ENCODE results near the gene INHBC. TPM values are rescaled to one million over a fixed set of nuclear protein-coding genes. Genes with fewer than 3 reads are reported as not detected.

INHBC gene
- total RNA-seq, 2 experiments from 2014 or later, result 0.36 TPM; not detected in 1

DNA sequence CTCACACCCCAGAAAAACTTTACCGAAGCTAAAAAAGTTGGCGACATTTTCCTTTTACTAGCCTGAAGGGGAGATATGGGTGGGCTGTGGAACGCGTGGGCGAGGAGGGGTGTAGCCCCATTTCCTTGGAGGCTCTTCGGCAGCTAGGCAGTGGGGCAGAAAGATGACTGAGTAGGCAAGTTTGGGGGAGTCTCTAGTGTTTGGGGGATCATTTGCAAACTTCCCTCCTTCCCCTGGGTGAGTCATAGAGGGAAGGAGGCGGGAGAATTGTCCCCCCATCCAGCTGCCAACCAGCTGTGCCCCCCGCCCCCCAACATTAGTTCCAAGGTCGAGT lies 27.3 kb downstream of the INHBC start:
- TF ChIP-seq EZH2phosphoT487 (IDR thresholded peaks at IDR 0.05; ENCODE audit: borderline replicate concordance, low read depth, low read length), result no peak
- TF ChIP-seq, protein P1, sequence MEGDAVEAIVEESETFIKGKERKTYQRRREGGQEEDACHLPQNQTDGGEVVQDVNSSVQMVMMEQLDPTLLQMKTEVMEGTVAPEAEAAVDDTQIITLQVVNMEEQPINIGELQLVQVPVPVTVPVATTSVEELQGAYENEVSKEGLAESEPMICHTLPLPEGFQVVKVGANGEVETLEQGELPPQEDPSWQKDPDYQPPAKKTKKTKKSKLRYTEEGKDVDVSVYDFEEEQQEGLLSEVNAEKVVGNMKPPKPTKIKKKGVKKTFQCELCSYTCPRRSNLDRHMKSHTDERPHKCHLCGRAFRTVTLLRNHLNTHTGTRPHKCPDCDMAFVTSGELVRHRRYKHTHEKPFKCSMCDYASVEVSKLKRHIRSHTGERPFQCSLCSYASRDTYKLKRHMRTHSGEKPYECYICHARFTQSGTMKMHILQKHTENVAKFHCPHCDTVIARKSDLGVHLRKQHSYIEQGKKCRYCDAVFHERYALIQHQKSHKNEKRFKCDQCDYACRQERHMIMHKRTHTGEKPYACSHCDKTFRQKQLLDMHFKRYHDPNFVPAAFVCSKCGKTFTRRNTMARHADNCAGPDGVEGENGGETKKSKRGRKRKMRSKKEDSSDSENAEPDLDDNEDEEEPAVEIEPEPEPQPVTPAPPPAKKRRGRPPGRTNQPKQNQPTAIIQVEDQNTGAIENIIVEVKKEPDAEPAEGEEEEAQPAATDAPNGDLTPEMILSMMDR (conservative IDR thresholded peaks at IDR 0.05; ENCODE audit: low read length), result no peak
- Histone ChIP-seq H4K20me1 (ENCODE audit: insufficient read depth, low read length) (no peaks in the 10 kb centered on the region), H3K27ac (ENCODE audit: low read depth, low read length, poor library complexity, severe bottlenecking) (peak overlapping the region; percentile 67), H3K9me2 (ENCODE audit: insufficient read depth, low read length) (no peaks in the 10 kb centered on the region), H3K79me2 (ENCODE audit: insufficient read depth, low read depth, low read length) (no peaks in the 10 kb centered on the region), H2AFZ (ENCODE audit: low read length) (peak overlapping the region; percentile 63; the same call in 1 of the 2 replicates), H3K4me3 (ENCODE audit: low read depth, low read length, poor library complexity, severe bottlenecking) (peak overlapping the region; percentile 77), H3K4me1 (ENCODE audit: insufficient read depth, low read length, poor library complexity, severe bottlenecking) (peaks cover 26% of the 10 kb centered on the region), H3K4me2 (ENCODE audit: low read length) (peak overlapping the region; percentile 90), H3K9me3 (ENCODE audit: low read length) (no peaks in the 10 kb centered on the region), H3K36me3 (ENCODE audit: insufficient read depth, low read length) (no peaks in the 10 kb centered on the region)
- intact Hi-C loops (cut with micrococcal nuclease; ENCODE audit: unreplicated experiment), result loop anchor here (1.0 to 5.0 kb wide), 2 partner anchors 16 to 220 kb away; no protein-coding TSS in a partner anchor
- peak; percentile 37 for DNase-seq (ENCODE audit: low spot score)
- BruUV-seq (replicated peaks), result no TSS peak
- ChIA-PET CTCF (ENCODE audit: unreplicated experiment) (interaction anchor here (1.1 kb wide), 1 partner anchor 12 kb away, joined by 3 read pairs; no protein-coding TSS in a partner anchor), POLR2A (interaction anchor here (0.6 to 1.4 kb wide), 2 partner anchors 16 to 154 kb away, joined by 3 to 6 read pairs; no protein-coding TSS in a partner anchor)

DNA sequence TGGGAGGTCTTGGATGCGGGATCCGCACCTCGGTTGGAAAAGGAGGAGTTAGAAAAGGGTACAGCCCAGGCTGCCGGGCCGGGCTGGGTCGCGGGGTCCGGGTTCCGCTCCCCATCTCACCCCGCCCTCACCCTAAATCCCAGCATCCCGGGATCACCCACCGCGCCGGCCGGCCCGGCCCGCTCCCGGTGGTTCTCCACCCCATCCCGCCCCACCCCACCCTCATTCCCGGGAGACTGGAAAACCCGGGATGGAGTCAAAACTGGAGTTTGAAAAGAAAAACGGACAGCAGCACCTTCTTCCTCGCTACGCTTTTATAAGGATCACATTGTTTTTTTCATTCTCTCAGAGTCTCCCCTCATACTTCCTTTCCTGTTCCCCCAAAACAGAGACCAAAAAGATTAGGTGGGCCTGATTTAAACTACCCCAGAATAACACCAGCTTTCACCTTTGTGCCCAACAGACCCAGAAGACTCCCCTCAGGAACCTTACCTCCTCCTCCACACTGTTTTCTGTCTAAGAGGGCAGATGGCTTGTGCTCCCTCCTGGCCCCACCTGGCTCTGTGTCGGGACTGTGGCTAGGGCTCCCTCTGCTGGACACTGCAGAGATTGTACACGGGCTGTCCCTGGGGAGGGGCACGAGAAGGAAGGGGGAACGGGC lies 27.8 kb downstream of the INHBC start:
- Histone ChIP-seq H3K9me3 (ENCODE audit: low read length) (no peaks in the 10 kb centered on the region), H3K4me2 (ENCODE audit: low read length) (peak overlapping the region; percentile 90), H3K27ac (ENCODE audit: low read depth, low read length, poor library complexity, severe bottlenecking) (peak overlapping the region; percentile 67), H3K79me2 (ENCODE audit: insufficient read depth, low read depth, low read length) (no peaks in the 10 kb centered on the region), H3K4me1 (ENCODE audit: insufficient read depth, low read length, poor library complexity, severe bottlenecking) (peaks cover 26% of the 10 kb centered on the region), H3K36me3 (ENCODE audit: insufficient read depth, low read length) (no peaks in the 10 kb centered on the region), H3K9me2 (ENCODE audit: insufficient read depth, low read length) (no peaks in the 10 kb centered on the region), H4K20me1 (ENCODE audit: insufficient read depth, low read length) (no peaks in the 10 kb centered on the region), H3K4me3 (ENCODE audit: low read depth, low read length, poor library complexity, severe bottlenecking) (peak overlapping the region; percentile 77), H2AFZ (ENCODE audit: low read length) (peak overlapping the region; percentile 63; the same call in 1 of the 2 replicates)
- TF ChIP-seq EZH2phosphoT487 (IDR thresholded peaks at IDR 0.05; ENCODE audit: borderline replicate concordance, low read depth, low read length), result no peak
- TF ChIP-seq, protein P1 (conservative IDR thresholded peaks at IDR 0.05; ENCODE audit: low read length), result peak; percentile 98
- peak; percentile 94 for DNase-seq (ENCODE audit: low spot score)
- ChIA-PET CTCF (ENCODE audit: unreplicated experiment) (interaction anchor here (1.1 kb wide), 1 partner anchor 12 kb away, joined by 3 read pairs; no protein-coding TSS in a partner anchor), POLR2A (interaction anchor here (1.4 kb wide), 1 partner anchor 15 kb away, joined by 3 read pairs; no protein-coding TSS in a partner anchor)
- intact Hi-C loops (cut with micrococcal nuclease; ENCODE audit: unreplicated experiment), result loop anchor here (1.0 to 5.0 kb wide), 2 partner anchors 16 to 220 kb away; no protein-coding TSS in a partner anchor
- BruUV-seq (replicated peaks), result no TSS peak

DNA sequence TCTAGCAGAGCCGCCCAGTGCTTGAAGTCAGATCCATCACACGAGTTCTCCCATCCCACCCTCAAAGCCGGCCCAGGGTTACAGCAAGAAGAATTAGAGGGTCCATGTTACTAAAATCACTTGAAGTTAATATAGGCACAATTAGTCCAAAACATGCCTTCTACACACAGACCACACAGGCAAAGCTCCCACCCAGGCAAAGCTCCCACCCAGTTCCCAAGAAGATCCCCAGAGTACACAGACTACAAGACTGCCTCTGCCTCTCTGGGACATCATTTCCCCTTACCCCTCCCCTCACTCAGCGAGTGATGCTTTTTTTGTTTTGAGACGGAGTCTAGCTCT lies 28.3 kb downstream of the INHBC start:
- no peak for DNase-seq (ENCODE audit: low spot score)
- Histone ChIP-seq H3K9me3 (ENCODE audit: low read length) (no peaks in the 10 kb centered on the region), H4K20me1 (ENCODE audit: insufficient read depth, low read length) (no peaks in the 10 kb centered on the region), H3K27ac (ENCODE audit: low read depth, low read length, poor library complexity, severe bottlenecking) (no peak overlapping the region), H3K4me2 (ENCODE audit: low read length) (peak overlapping the region; percentile 90), H3K4me3 (ENCODE audit: low read depth, low read length, poor library complexity, severe bottlenecking) (peak overlapping the region; percentile 77), H3K4me1 (ENCODE audit: insufficient read depth, low read length, poor library complexity, severe bottlenecking) (peaks cover 26% of the 10 kb centered on the region), H3K79me2 (ENCODE audit: insufficient read depth, low read depth, low read length) (no peaks in the 10 kb centered on the region), H2AFZ (ENCODE audit: low read length) (no peak overlapping the region), H3K36me3 (ENCODE audit: insufficient read depth, low read length) (peaks cover 2% of the 10 kb centered on the region; the same call in 1 of the 2 replicates), H3K9me2 (ENCODE audit: insufficient read depth, low read length) (no peaks in the 10 kb centered on the region)
- ChIA-PET POLR2A (interaction anchor here (0.6 kb wide), 1 partner anchor 8 kb away, joined by 4 read pairs; no protein-coding TSS in a partner anchor), CTCF (ENCODE audit: unreplicated experiment) (no interaction called here)
- intact Hi-C loops (cut with micrococcal nuclease; ENCODE audit: unreplicated experiment), result loop anchor here (1.0 to 5.0 kb wide), 2 partner anchors 15 to 221 kb away; no protein-coding TSS in a partner anchor
- TF ChIP-seq, protein P1 (conservative IDR thresholded peaks at IDR 0.05; ENCODE audit: low read length), result no peak; the same call in 1 of the 2 replicates
- BruUV-seq (replicated peaks), result no TSS peak

Data from OCI-LY7 (cell line).